NAMALWA (cell line): ENCODE results near the gene GALR2.
"Not testable (repeated sequence)": the region's sequence is repeated elsewhere in the genome, so short reads cannot be mapped to it uniquely, and the experiment has no call there.

Experiments used
- DNase-seq: peaks from one replicate; pipeline ENCODE4 v3.0.0-alpha.2; 2015; ENCODE audit warnings: low spot score

Gene GALR2

GRCh38 chr17:76049836-76050537 is 24.6 kb upstream of the GALR2 start:
- DNase-seq: no peak

- no peak for DNase-seq
These were observed 23.8 kb upstream of the GALR2 start for GRCh38 chr17:76050538-76051467.

- DNase-seq: no peak
These were observed 23.0 kb upstream of the GALR2 start for GRCh38 chr17:76051561-76051960.

GRCh38 chr17:76053246-76054111 is 21.1 kb upstream of the GALR2 start:
- DNase-seq: no peak

- DNase-seq: no peak
These were observed 20.5 kb upstream of the GALR2 start for GRCh38 chr17:76054112-76054476.

- no peak for DNase-seq
These were observed 17.7 kb upstream of the GALR2 start for GRCh38 chr17:76056882-76057281.

GRCh38 chr17:76058264-76058663 is 16.3 kb upstream of the GALR2 start:
- not testable (repeated sequence) for DNase-seq

GRCh38 chr17:76063875-76064546 is 10.6 kb upstream of the GALR2 start:
- DNase-seq: no peak

- DNase-seq: no peak
These were observed 8.8 kb upstream of the GALR2 start for GRCh38 chr17:76065775-76066174.

GRCh38 chr17:76071531-76072147 is 2.9 kb upstream of the GALR2 start:
- peak; percentile 42 for DNase-seq

GRCh38 chr17:76072148-76072858 is 2.3 kb upstream of the GALR2 start, which contains the start of gene SRP68:
TSS of gene SRP68 (minus strand) at chr17:76072517. CDS start at chr17:76072491, 26 bp downstream.
- peak; percentile 77 for DNase-seq

GRCh38 chr17:76075364-76076145 is 974 bp downstream of the GALR2 start:
- no peak for DNase-seq

- no peak for DNase-seq
These were observed 1.7 kb downstream of the GALR2 start for GRCh38 chr17:76076146-76076764.

GRCh38 chr17:76076765-76077583 is 2.4 kb downstream of the GALR2 start:
- DNase-seq: no peak

GRCh38 chr17:76077584-76078110 is 3.1 kb downstream of the GALR2 start:
- peak; percentile 34 for DNase-seq

GRCh38 chr17:76078370-76078769 is 3.8 kb downstream of the GALR2 start:
- DNase-seq: not testable (repeated sequence)

GRCh38 chr17:76078860-76079534 is 4.4 kb downstream of the GALR2 start, which contains the start of gene ZACN:
TSS of gene ZACN (plus strand) at chr17:76079182. CDS start at chr17:76079265, 83 bp downstream.
- DNase-seq: no peak
